HCT116 (cell line): ENCODE results near the gene HYLS1. TPM values are rescaled to one million over a fixed set of nuclear protein-coding genes. Genes with fewer than 3 reads are reported as not detected.

Source experiments
- ATAC-seq: fragments of 200-7000 bp; cut with Tn5 transposase; 2 replicates; pipeline ENCODE4 v1.9.1; 2020; ENCODE audit warnings: mild to moderate bottlenecking, moderate library complexity
- BruUV-seq: library from RNA; stranded (reverse); fragments of 400-500 nt; replicated peaks from 2 replicates; lab custom pipeline; 2021; lab: Mats Ljungman, UMichigan
- CTCF ChIA-PET: fragments of 300-600 bp; sonication (Branson Sonifier 250); formaldehyde crosslinking; loops from one replicate; lab custom pipeline; 2021; ENCODE audit warnings: antibody characterized with exemption; lab: Charles Lee
- POLR2A ChIA-PET: fragments of 300-600, 350-600 bp; sonication (Branson Sonifier 250); formaldehyde crosslinking; loops from one replicate; lab custom pipeline; 2021; ENCODE audit warnings: antibody characterized with exemption; lab: Charles Lee
- RAD21 ChIA-PET, 2 experiments: fragments of 300-600 bp; sonication (Branson Sonifier 250); formaldehyde crosslinking; loops; one replicate each; lab custom pipeline; 2023; ENCODE audit warnings: low total read pairs in 2 of 2; ENCODE audit not compliant: uncharacterized antibody in 2 of 2, unreplicated experiment in 2 of 2, low non-redundant PET in 1 of 2; lab: Charles Lee
- DNase-seq: peaks from one replicate; pipeline ENCODE4 v3.0.0-alpha.2; 2010; ENCODE audit warnings: low read depth, low spot score
- H2AFZ ChIP-seq: fragments of 200-600 bp; shearing (Covaris generic), sonication (generic); 2 replicates; pipeline ENCODE4 v1.6.1; 2017; ENCODE audit warnings: low read depth, mixed run types, mixed read lengths, antibody characterized with exemption, low read length; ENCODE audit not compliant: poor library complexity, severe bottlenecking
- H3K27ac ChIP-seq: 2 replicates; pipeline ENCODE4 v1.5.1; 2012; ENCODE audit warnings: low read depth, low read length
- H3K27me3 ChIP-seq: fragments of 200-600 bp; sonication (generic); 2 replicates; pipeline ENCODE4 v1.6.1; 2016; ENCODE audit warnings: mixed run types, low read length, mixed read lengths; ENCODE audit not compliant: insufficient read depth
- H3K36me3 ChIP-seq, 2 experiments: fragments of 200-500 bp in 1 of 2; fragments of 200-600 bp in 1 of 2; sonication (Bioruptor generic) in 1 of 2; sonication (generic) in 1 of 2; 2 replicates each; pipeline versions ENCODE4 v1.5.1 to v1.6.1; 2014 to 2016; ENCODE audit warnings: low read length in 2 of 2, inconsistent platforms in 1 of 2, mixed read lengths in 1 of 2, mixed run types in 1 of 2; ENCODE audit not compliant: insufficient read depth in 2 of 2, control insufficient read depth in 1 of 2
- H3K4me1 ChIP-seq, 2 experiments: fragments of 200-600 bp in 1 of 2; sonication (generic) in 1 of 2; 2 replicates each; pipeline versions ENCODE4 v1.5.1 to v1.6.1; 2012 to 2017; ENCODE audit warnings: low read length in 2 of 2, inconsistent platforms in 1 of 2, mild to moderate bottlenecking in 1 of 2, mixed read lengths in 1 of 2, mixed run types in 1 of 2, moderate library complexity in 1 of 2; ENCODE audit not compliant: insufficient read depth in 2 of 2, control insufficient read depth in 1 of 2
- H3K4me2 ChIP-seq: fragments of 200-600 bp; sonication (generic); 2 replicates; pipeline ENCODE4 v1.6.1; 2017; ENCODE audit warnings: mixed run types, low read length, mixed read lengths
- H3K4me3 ChIP-seq, 2 experiments: fragments of 200-600 bp in 1 of 2; sonication (generic) in 1 of 2; replicated peaks in 1 of 2; 2 replicates each; pipeline ENCODE4 v1.5.1; 2011 to 2016; ENCODE audit warnings: low read length in 2 of 2, control low read depth in 1 of 2, low read depth in 1 of 2, mild to moderate bottlenecking in 1 of 2, mixed read lengths in 1 of 2, mixed run types in 1 of 2
- H3K79me2 ChIP-seq: fragments of 200-600 bp; sonication (generic); 2 replicates; pipeline ENCODE4 v1.6.1; 2017; ENCODE audit warnings: mild to moderate bottlenecking, mixed run types, low read length, moderate library complexity, mixed read lengths; ENCODE audit not compliant: insufficient read depth
- H3K9ac ChIP-seq: fragments of 200-600 bp; sonication (generic); 2 replicates; pipeline ENCODE4 v1.6.1; 2016; ENCODE audit warnings: low read length, mixed read lengths
- H3K9me2 ChIP-seq: fragments of 200-600 bp; sonication (generic), shearing (Covaris generic); 2 replicates; pipeline ENCODE4 v1.6.1; 2017; ENCODE audit warnings: mixed run types, mild to moderate bottlenecking, moderate library complexity; ENCODE audit not compliant: insufficient read depth
- H3K9me3 ChIP-seq, 2 experiments: fragments of 200-500 bp in 1 of 2; fragments of 200-600 bp in 1 of 2; sonication (Bioruptor generic) in 1 of 2; sonication (generic) in 1 of 2; 2 replicates each; pipeline ENCODE4 v1.6.1; 2014 to 2017; ENCODE audit warnings: low read length in 2 of 2, mixed read lengths in 2 of 2, inconsistent platforms in 1 of 2, low read depth in 1 of 2, mild to moderate bottlenecking in 1 of 2, mixed run types in 1 of 2, moderate library complexity in 1 of 2; ENCODE audit not compliant: control insufficient read depth in 1 of 2, insufficient read depth in 1 of 2
- H4K20me1 ChIP-seq: fragments of 200-600 bp; sonication (generic), shearing (Covaris generic); 2 replicates; pipeline ENCODE4 v1.6.1; 2017; ENCODE audit warnings: mixed run types, mild to moderate bottlenecking, moderate library complexity; ENCODE audit not compliant: insufficient read depth
- EGR1 ChIP-seq: IDR thresholded peaks from 2 replicates; pipeline ENCODE4 v1.6.1; 2012; ENCODE audit warnings: low read depth
- EZH2 ChIP-seq: fragments of 200-600 bp; sonication (generic); IDR thresholded peaks from 2 replicates; pipeline ENCODE4 v1.6.1; 2017; ENCODE audit warnings: antibody characterized with exemption, mixed run types
- EZH2phosphoT487 ChIP-seq: fragments of 200-600 bp; IDR thresholded peaks from 2 replicates; pipeline ENCODE4 v1.6.1; 2018; ENCODE audit warnings: antibody characterized with exemption, borderline replicate concordance
- FOSL1 ChIP-seq: IDR thresholded peaks from 2 replicates; pipeline ENCODE4 v1.6.1; 2012; ENCODE audit warnings: low read depth
- JUND ChIP-seq: IDR thresholded peaks from 2 replicates; pipeline ENCODE4 v1.6.1; 2012
- POLR2A ChIP-seq: IDR thresholded peaks from 2 replicates; pipeline ENCODE4 v1.7.0; 2011; ENCODE audit warnings: borderline replicate concordance; ENCODE audit not compliant: insufficient read depth, insufficient read length; ENCODE audit errors: extremely low read depth
- POLR2AphosphoS5 ChIP-seq: IDR thresholded peaks from 2 replicates; pipeline ENCODE4 v1.6.1; 2011; ENCODE audit warnings: mild to moderate bottlenecking, low read depth, low read length, moderate library complexity
- RAD21 ChIP-seq: IDR thresholded peaks from 2 replicates; pipeline ENCODE4 v1.6.1; 2012; ENCODE audit warnings: low read depth, mild to moderate bottlenecking
- SP1 ChIP-seq: IDR thresholded peaks from 2 replicates; pipeline ENCODE4 v1.6.1; 2012; ENCODE audit warnings: low read depth
- ZFX ChIP-seq: fragments of 450-650 bp; IDR thresholded peaks from 2 replicates; pipeline ENCODE4 v1.6.1; 2017
- ZNF274 ChIP-seq: fragments of 200-500 bp; sonication (Bioruptor generic); IDR thresholded peaks from 2 replicates; pipeline ENCODE4 v1.6.1; 2014; ENCODE audit warnings: mild to moderate bottlenecking, low read depth, low read length, inconsistent platforms
- intact Hi-C: fragments of 100-400 bp; cut with micrococcal nuclease; formaldehyde crosslinking; loops from 2 replicates; pipeline ENCODE4 v1.10.0; 2022
- total RNA-seq: library from RNA; stranded (reverse); gene quantifications from one replicate; pipeline ENCODE4 v1.2.1, GENCODE V29; 2021; ENCODE audit not compliant: unreplicated experiment
- TF ChIP-seq, protein P1 (sequence below): IDR thresholded peaks from 2 replicates; pipeline ENCODE4 v1.6.1; 2012
- TF ChIP-seq, protein P2 (sequence below): IDR thresholded peaks from 2 replicates; pipeline ENCODE4 v1.6.1; 2011; ENCODE audit warnings: mild to moderate bottlenecking, low read length, moderate library complexity; ENCODE audit not compliant: insufficient replicate concordance; ENCODE audit errors: extremely low read depth
- TF ChIP-seq, protein P3 (sequence below): IDR thresholded peaks from 2 replicates; pipeline ENCODE4 v1.6.1; 2012

The HYLS1 gene
- total RNA-seq, 1 experiment from 2014 or later: 18.9 TPM

DNA sequence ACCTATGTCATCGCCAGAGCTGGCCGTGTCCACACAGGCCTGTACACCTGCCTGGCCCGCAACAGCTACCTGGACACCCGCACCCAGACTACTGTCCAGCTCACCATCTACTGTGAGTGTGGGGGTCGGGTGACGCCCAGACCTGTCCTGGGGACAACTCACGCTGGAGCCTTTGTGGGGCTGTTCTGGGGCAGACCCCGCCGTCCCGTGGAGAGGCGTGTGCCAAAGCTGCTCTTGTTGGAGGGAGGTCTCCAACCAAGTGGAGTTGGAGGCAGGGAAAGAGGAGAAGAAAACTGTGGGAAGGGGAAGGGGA, 62.7 kb downstream of the HYLS1 start:
- ATAC-seq (no peak), DNase-seq (no peak)
- Histone ChIP-seq H3K27me3 (no peaks in the 10 kb centered on the region), H3K4me2 (no peak overlapping the region), H3K4me1 (peaks cover 7 to 10% of the 10 kb centered on the region in 2 experiments), H3K9me3 (no peaks in the 10 kb centered on the region), H3K79me2 (no peaks in the 10 kb centered on the region), H2AFZ (no peak overlapping the region), H3K9ac (no peak overlapping the region), H3K9me2 (no peaks in the 10 kb centered on the region), H3K4me3 (no peak overlapping the region), H4K20me1 (no peaks in the 10 kb centered on the region), H3K36me3 (no peaks in the 10 kb centered on the region), H3K27ac (no peak overlapping the region)
- POLR2A ChIA-PET: no interaction called here
- RAD21 ChIA-PET: no interaction called here
- CTCF ChIA-PET: no interaction called here
- no peak for TF ChIP-seq EZH2phosphoT487
- no peak for TF ChIP-seq SP1
- no peak for TF ChIP-seq EZH2
- TF ChIP-seq, protein P1, sequence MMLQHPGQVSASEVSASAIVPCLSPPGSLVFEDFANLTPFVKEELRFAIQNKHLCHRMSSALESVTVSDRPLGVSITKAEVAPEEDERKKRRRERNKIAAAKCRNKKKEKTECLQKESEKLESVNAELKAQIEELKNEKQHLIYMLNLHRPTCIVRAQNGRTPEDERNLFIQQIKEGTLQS: no peak
- TF ChIP-seq EGR1: no peak
- no peak for TF ChIP-seq POLR2AphosphoS5
- TF ChIP-seq, protein P2, sequence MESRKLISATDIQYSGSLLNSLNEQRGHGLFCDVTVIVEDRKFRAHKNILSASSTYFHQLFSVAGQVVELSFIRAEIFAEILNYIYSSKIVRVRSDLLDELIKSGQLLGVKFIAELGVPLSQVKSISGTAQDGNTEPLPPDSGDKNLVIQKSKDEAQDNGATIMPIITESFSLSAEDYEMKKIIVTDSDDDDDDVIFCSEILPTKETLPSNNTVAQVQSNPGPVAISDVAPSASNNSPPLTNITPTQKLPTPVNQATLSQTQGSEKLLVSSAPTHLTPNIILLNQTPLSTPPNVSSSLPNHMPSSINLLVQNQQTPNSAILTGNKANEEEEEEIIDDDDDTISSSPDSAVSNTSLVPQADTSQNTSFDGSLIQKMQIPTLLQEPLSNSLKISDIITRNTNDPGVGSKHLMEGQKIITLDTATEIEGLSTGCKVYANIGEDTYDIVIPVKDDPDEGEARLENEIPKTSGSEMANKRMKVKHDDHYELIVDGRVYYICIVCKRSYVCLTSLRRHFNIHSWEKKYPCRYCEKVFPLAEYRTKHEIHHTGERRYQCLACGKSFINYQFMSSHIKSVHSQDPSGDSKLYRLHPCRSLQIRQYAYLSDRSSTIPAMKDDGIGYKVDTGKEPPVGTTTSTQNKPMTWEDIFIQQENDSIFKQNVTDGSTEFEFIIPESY: no peak
- TF ChIP-seq, protein P3, sequence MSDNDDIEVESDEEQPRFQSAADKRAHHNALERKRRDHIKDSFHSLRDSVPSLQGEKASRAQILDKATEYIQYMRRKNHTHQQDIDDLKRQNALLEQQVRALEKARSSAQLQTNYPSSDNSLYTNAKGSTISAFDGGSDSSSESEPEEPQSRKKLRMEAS: no peak
- no peak for TF ChIP-seq POLR2A
- TF ChIP-seq FOSL1: no peak
- no peak for TF ChIP-seq ZFX
- no peak for TF ChIP-seq RAD21
- TF ChIP-seq ZNF274: no peak
- TF ChIP-seq JUND: no peak
- BruUV-seq: no TSS peak
- intact Hi-C loops: no loop called here

Other genes starting within 250 kb of the HYLS1 start
- gene ACRV1, start 206.8 kb upstream of the HYLS1 start, total RNA-seq: not detected
- gene PATE1, start 141.4 kb upstream of the HYLS1 start, total RNA-seq: not detected
- gene PATE2, start 108.8 kb upstream of the HYLS1 start, total RNA-seq: not detected
- not detected for gene PATE3, start 99.5 kb upstream of the HYLS1 start, total RNA-seq
- gene PATE4, start 54.4 kb upstream of the HYLS1 start, total RNA-seq: not detected
- gene PUS3, start 15.5 kb downstream of the HYLS1 start, total RNA-seq: 11.9 TPM
- gene DDX25, start 16.8 kb downstream of the HYLS1 start, total RNA-seq: 0.37 TPM
- gene VSIG10L2, start 58.4 kb downstream of the HYLS1 start, total RNA-seq: not detected
- 16.9 TPM for gene CDON, start 175.2 kb downstream of the HYLS1 start, total RNA-seq